Loucy (cell line): Measurements from ENCODE around the gene CLCN6.

Experiments used
- H2AFZ ChIP-seq: fragments of 200-600 bp; sonication (generic); 2 replicates; pipeline ENCODE4 v1.6.0; 2016; ENCODE audit warnings: antibody characterized with exemption, mild to moderate bottlenecking, low read length, moderate library complexity
- H3F3A ChIP-seq: fragments of 200-600 bp; 2 replicates; pipeline ENCODE4 v1.6.0; 2016; ENCODE audit warnings: antibody characterized with exemption, low read depth, mild to moderate bottlenecking
- H3K27me3 ChIP-seq: fragments of 200-600 bp; sonication (generic); 2 replicates; pipeline ENCODE4 v1.6.1; 2014; ENCODE audit warnings: low read length, mild to moderate bottlenecking; ENCODE audit not compliant: insufficient read depth, poor library complexity, severe bottlenecking
- H3K36me3 ChIP-seq: fragments of 200-600 bp; sonication (generic); 2 replicates; pipeline ENCODE4 v1.6.1; 2016; ENCODE audit warnings: low read length; ENCODE audit not compliant: insufficient read depth
- H3K4me1 ChIP-seq: fragments of 200-600 bp; sonication (generic); 2 replicates; pipeline ENCODE4 v1.5.1; 2014; ENCODE audit warnings: low read length, mild to moderate bottlenecking; ENCODE audit not compliant: insufficient read depth, poor library complexity, severe bottlenecking
- H3K4me2 ChIP-seq: fragments of 200-600 bp; sonication (generic); 2 replicates; pipeline ENCODE4 v1.6.0; 2014; ENCODE audit warnings: antibody characterized with exemption, low read length, low read depth, mild to moderate bottlenecking; ENCODE audit not compliant: poor library complexity, severe bottlenecking
- H3K4me3 ChIP-seq: fragments of 200-600 bp; sonication (generic); 2 replicates; pipeline ENCODE4 v1.5.1; 2014; ENCODE audit warnings: low read length, mild to moderate bottlenecking, mixed read lengths; ENCODE audit not compliant: poor library complexity, severe bottlenecking
- H3K79me2 ChIP-seq: fragments of 200-600 bp; sonication (generic); 2 replicates; pipeline ENCODE4 v1.6.1; 2014; ENCODE audit warnings: low read length; ENCODE audit not compliant: insufficient read depth
- H3K9ac ChIP-seq: fragments of 200-600 bp; sonication (generic); 2 replicates; pipeline ENCODE4 v1.6.0; 2014; ENCODE audit warnings: mild to moderate bottlenecking, low read depth, low read length, moderate library complexity; ENCODE audit not compliant: poor library complexity, severe bottlenecking
- H3K9me2 ChIP-seq: fragments of 200-600 bp; sonication (generic); replicated peaks from 2 replicates; pipeline ENCODE4 v1.6.1; 2016; ENCODE audit warnings: low read depth, low read length, mixed read lengths
- H3K9me3 ChIP-seq: fragments of 200-600 bp; sonication (generic); 2 replicates; pipeline ENCODE4 v1.6.1; 2014; ENCODE audit warnings: mild to moderate bottlenecking, antibody characterized with exemption, low read length, low read depth; ENCODE audit not compliant: insufficient read depth
- H4K20me1 ChIP-seq: fragments of 200-600 bp; sonication (generic); 2 replicates; pipeline ENCODE4 v1.6.0; 2014; ENCODE audit warnings: antibody characterized with exemption, low read length, mild to moderate bottlenecking; ENCODE audit not compliant: insufficient read depth, poor library complexity, severe bottlenecking
- CTCF ChIP-seq: fragments of 200-600 bp; sonication (generic); conservative IDR thresholded peaks from 2 replicates; pipeline ENCODE4 v1.5.1; 2014; ENCODE audit warnings: mild to moderate bottlenecking, antibody characterized with exemption, low read length
- EZH2phosphoT487 ChIP-seq: fragments of 200-600 bp; IDR thresholded peaks from 2 replicates; pipeline ENCODE4 v1.6.1; 2018; ENCODE audit warnings: antibody characterized with exemption, mild to moderate bottlenecking, moderate library complexity, borderline replicate concordance

The CLCN6 gene

GRCh38 chr1:11875094-11875493 is 69.1 kb downstream of the CLCN6 start:
- no peaks in the 10 kb centered on the region for H4K20me1 ChIP-seq
- H3K4me2 ChIP-seq, result no peak overlapping the region
- no peak overlapping the region for H3K4me3 ChIP-seq
- TF ChIP-seq EZH2phosphoT487, result no peak
- no peak for TF ChIP-seq CTCF
- no peaks in the 10 kb centered on the region for H3K36me3 ChIP-seq
- H3K27me3 ChIP-seq, result no peaks in the 10 kb centered on the region
- H3K79me2 ChIP-seq, result no peaks in the 10 kb centered on the region
- no peaks in the 10 kb centered on the region for H3K9me3 ChIP-seq
- no peaks in the 10 kb centered on the region for H3K9me2 ChIP-seq
- H3K9ac ChIP-seq, result no peak overlapping the region
- H2AFZ ChIP-seq, result no peak overlapping the region
- H3K4me1 ChIP-seq, result no peaks in the 10 kb centered on the region
- no peaks in the 10 kb centered on the region for H3F3A ChIP-seq

GRCh38 chr1:11877074-11877473 is 71.1 kb downstream of the CLCN6 start:
- H3K4me3 ChIP-seq, result no peak overlapping the region
- H3K79me2 ChIP-seq, result no peaks in the 10 kb centered on the region
- no peaks in the 10 kb centered on the region for H3K36me3 ChIP-seq
- no peaks in the 10 kb centered on the region for H3K4me1 ChIP-seq
- no peaks in the 10 kb centered on the region for H3K27me3 ChIP-seq
- H3K4me2 ChIP-seq, result no peak overlapping the region
- H3F3A ChIP-seq, result no peaks in the 10 kb centered on the region
- no peaks in the 10 kb centered on the region for H4K20me1 ChIP-seq
- no peak overlapping the region for H2AFZ ChIP-seq
- no peaks in the 10 kb centered on the region for H3K9me2 ChIP-seq
- no peak for TF ChIP-seq EZH2phosphoT487
- TF ChIP-seq CTCF, result no peak
- no peaks in the 10 kb centered on the region for H3K9me3 ChIP-seq
- H3K9ac ChIP-seq, result no peak overlapping the region

GRCh38 chr1:11878081-11878890 is 72.3 kb downstream of the CLCN6 start:
- Histone ChIP-seq H3F3A (no peaks in the 10 kb centered on the region), H3K9me2 (no peaks in the 10 kb centered on the region), H2AFZ (no peak overlapping the region), H3K4me2 (no peak overlapping the region), H4K20me1 (no peaks in the 10 kb centered on the region), H3K27me3 (no peaks in the 10 kb centered on the region), H3K79me2 (no peaks in the 10 kb centered on the region), H3K4me1 (no peaks in the 10 kb centered on the region), H3K9me3 (no peaks in the 10 kb centered on the region), H3K4me3 (no peak overlapping the region), H3K36me3 (no peaks in the 10 kb centered on the region), H3K9ac (no peak overlapping the region)
- no peak for TF ChIP-seq EZH2phosphoT487
- TF ChIP-seq CTCF, result no peak
